ENCODE measurements around the gene SKIL. TPM values are rescaled to one million over a fixed set of nuclear protein-coding genes. Genes with fewer than 3 reads are reported as not detected.

Gene SKIL
- total RNA-seq, 1 experiment from 2014 or later: 51.7 TPM

DNA sequence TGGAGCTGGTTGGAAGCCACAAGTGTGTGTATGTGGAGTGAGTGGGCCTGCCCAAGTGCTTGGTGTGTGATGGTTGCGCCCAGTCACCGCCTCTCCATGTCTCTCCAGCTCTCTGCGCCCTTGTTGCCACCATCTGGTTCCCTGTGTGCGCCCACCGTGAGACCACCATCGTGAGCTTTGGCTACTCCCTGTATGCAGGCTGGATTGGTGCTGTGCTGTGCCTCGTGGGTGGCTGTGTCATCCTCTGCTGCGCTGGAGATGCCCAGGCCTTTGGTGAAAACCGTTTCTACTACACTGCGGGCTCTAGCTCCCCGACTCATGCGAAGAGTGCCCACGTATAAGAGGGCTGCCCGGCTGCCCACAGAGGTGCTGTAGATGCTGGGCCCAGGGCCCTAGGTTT lies 74.9 kb downstream of the SKIL start:
- DNase-seq (ENCODE audit: low spot score): no peak

DNA sequence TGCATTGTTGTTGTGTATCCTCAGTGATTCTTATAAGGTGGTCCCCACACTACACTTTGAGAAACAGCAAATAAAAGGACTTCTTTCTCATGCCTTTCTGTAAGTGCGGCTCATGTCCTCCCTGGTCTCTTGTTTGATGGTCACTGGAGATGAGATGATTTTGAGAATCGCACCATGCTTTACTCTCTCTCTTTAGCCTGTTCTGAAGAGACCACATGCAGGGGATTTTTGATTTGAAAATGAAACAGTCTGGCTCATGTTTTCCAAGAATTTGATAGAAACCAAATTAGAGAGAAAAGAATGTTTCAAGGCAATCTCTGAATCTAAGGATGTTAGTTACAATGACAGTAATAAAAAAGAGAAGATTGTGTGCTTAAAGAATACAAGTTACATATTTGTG lies 79.2 kb downstream of the SKIL start:
- no peak for DNase-seq (ENCODE audit: low spot score)

DNA sequence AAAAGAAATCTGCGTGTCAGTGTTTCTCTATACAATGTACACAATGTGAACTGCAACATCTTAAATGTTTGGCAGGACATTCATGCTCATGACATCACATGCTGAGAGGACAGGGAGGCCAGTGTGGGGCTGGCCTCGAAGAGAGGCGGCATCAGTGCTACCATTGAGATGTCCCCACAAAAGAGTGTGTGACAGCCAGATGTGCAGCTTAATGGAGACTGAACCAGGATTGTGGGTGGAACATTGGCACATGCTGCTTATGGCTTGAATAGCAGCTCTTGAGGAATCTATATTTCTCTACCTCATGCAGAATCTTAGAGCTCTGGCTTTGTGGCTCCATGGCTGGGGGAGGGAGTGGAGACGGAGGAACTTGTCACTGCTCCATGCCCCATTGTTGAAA lies 79.7 kb downstream of the SKIL start:
- DNase-seq (ENCODE audit: low spot score): no peak

DNA sequence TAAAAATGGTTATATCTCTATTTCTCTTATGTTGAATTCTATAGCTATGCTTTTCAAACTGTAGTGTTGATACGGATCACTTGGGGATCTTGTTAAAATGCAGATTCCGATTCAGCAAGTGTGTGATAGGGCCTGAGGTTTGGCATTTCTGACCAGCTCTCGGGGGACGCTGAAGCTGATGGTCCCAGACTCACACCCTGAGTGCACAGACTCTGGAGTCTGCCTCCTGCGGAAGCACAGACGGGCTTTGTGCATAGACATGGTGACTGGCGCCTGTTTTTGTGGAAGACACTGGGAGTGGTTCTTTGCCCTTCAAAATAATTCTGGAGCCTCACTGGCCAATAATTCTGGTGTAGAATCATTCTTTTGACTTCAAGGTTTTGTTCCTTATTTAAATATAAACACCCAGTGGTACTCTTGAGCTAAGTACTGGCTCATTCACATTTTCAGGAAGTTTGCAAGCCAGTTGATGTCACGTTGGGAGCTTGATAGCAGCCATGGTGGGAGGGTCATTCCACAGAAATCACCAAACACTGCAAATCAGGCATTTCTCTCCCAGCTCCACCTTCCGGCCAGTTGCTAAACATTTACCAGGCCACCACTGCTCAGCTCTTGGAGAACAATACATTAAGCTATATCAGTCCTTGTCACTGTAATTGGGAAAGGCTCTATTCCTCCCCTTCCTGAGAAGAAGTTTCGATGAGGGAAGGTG lies 80.3 kb downstream of the SKIL start:
- DNase-seq (ENCODE audit: low spot score): no peak

DNA sequence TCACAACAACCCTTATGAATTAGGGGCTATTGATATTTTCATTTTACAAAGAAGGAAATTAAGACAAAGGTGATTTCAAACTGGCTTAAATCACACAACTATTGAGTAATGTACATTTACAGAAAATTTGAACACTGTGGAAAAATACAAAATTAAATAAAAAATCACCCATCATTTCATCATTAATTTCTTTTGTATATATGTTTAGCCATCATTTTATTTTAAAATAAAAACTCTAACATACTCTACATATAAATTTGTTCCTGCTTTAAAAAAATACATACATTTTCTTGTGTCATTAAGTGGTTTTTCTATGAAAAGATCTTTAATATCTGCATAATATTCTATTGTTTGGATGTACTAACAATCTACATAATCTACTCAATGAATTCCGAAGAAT lies 81.3 kb downstream of the SKIL start:
- DNase-seq (ENCODE audit: low spot score): no peak

DNA sequence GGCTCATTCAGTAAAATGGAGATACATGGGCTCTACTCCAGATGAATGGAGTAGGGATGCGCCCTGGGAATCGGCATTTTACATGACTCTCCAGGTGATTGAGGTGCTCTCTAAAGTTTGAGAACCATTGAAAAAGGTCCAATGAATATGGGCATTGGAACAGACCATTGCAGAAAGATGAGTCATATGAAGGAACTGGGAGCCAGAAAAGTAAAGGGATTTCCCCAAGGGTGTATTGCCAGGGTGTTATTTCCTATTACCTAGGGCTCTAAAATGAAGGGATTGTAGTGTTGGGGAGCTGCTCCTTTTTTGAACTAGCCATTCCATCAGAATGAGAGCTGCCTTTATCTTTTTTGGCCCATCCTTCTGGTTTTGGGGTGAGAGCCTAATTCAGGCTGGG lies 82.8 kb downstream of the SKIL start:
- no peak for DNase-seq (ENCODE audit: low spot score)

DNA sequence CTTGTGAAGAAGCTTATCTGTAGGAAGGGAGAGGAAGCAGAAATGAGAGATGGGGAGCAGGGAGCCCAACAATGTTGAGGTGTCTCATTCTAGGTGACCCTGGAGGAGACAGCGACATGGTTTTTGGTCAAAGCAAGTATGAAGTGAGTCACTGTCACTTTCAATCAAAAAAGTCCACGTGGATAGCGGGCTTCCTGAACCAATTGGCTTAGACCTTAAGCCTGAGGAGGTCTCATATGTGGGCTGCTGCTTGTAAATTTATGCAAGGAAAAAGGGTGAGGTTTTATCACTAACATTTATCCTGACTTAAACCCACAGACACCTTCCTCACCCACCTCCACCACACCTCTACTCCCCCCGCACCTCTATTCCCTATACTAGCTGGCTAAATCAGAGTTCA lies 83.9 kb downstream of the SKIL start:
- DNase-seq (ENCODE audit: low spot score): no peak

DNA sequence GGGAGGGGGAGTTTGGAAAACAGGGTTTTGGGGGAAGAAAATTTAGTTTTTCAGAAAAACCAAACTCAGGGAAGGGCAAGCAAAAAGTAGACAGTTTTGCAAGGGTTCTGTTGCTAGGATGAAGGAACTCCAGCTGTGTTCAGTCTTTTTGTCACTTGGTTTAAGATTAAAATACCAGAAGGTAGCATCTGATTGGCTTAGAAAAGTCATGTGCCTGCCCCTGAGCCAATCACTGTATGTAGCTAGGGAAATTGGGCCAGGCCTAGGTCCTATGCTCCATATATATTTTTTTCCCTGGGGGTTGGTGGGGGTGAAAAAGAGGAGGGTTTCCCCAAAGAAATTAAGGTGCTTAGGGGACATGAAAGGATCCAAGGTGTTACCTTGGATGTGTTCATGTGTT lies 85.4 kb downstream of the SKIL start:
- no peak for DNase-seq (ENCODE audit: low spot score)

DNA sequence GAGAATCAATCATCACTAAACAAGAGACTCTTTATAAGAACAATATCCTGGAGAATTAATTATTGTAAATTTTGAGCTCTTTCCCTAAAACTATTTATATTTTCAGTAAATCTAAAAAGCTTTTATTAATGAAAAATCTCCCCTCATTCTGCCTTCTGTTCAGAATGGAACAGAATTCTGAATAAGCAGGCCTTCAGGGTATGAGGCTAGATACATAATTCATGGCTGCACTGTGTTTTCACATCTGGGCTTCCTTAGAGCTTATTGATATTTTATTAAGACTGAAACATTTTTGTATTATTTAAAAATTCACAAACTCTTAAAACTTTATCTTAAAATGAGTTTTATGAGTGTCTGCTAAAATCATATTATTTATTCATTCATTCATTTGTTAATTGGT lies 85.9 kb downstream of the SKIL start:
- DNase-seq (ENCODE audit: low spot score): no peak

Other genes starting within 250 kb of the SKIL start
- 8.8 and 10.7 TPM in 2 replicates for gene PHC3, start 176.0 kb upstream of the SKIL start, total RNA-seq (2014; rRNA removed; shearing (Covaris generic))
- 33.3 and 37.4 TPM in 2 replicates for gene PRKCI, start 135.3 kb upstream of the SKIL start, total RNA-seq (2014; rRNA removed; shearing (Covaris generic))
- 0.56 and 0.63 TPM in 2 replicates for gene CLDN11, start 61.2 kb downstream of the SKIL start, total RNA-seq (2014; rRNA removed; shearing (Covaris generic))
- gene SLC7A14, start 228.4 kb downstream of the SKIL start, total RNA-seq (2014; rRNA removed; shearing (Covaris generic)): not detected in 2 replicates